K562 (cell line): ENCODE measurements around the gene NR1H2. TPM values are rescaled to one million over a fixed set of nuclear protein-coding genes. Genes with fewer than 3 reads are reported as not detected.

Experiments
- CREB1 ChIP-seq, 2 experiments: sonication (generic) in 1 of 2; formaldehyde crosslinking in 1 of 2; IDR thresholded peaks; 2 replicates each; pipeline versions ENCODE4 v1.6.1 to v1.8.0; 2012 to 2022; ENCODE audit warnings: inconsistent platforms in 1 of 2, mild to moderate bottlenecking in 1 of 2, missing genetic modification reagents in 1 of 2, moderate library complexity in 1 of 2
- ERF ChIP-seq: fragments of 450-650 bp; formaldehyde crosslinking; IDR thresholded peaks from 2 replicates; pipeline ENCODE4 v1.4.0; 2020; ENCODE audit warnings: mild to moderate bottlenecking, mixed read lengths
- HBP1 ChIP-seq: fragments of 450-650 bp; formaldehyde crosslinking; IDR thresholded peaks from 2 replicates; pipeline ENCODE4 v1.4.0; 2022; ENCODE audit warnings: missing genetic modification characterization
- HNRNPH1 ChIP-seq: fragments of 200-400 bp; formaldehyde crosslinking; optimal IDR thresholded peaks from 2 replicates; pipeline ENCODE3; 2017; ENCODE audit warnings: low read depth, mild to moderate bottlenecking, low read length, moderate library complexity
- KDM2B ChIP-seq: fragments of 250-450 bp; sonication (Bioruptor Pico); IDR thresholded peaks from 2 replicates; pipeline ENCODE4 v1.8.0; 2021; ENCODE audit warnings: mild to moderate bottlenecking, moderate library complexity
- MTA3 ChIP-seq: fragments of 450-650 bp; formaldehyde crosslinking; IDR thresholded peaks from 2 replicates; pipeline ENCODE4 v1.6.1; 2017; ENCODE audit warnings: mild to moderate bottlenecking, borderline replicate concordance
- NONO ChIP-seq, 2 experiments: fragments of 200-400 bp in 1 of 2; fragments of 450-650 bp in 1 of 2; formaldehyde crosslinking in 1 of 2; IDR thresholded peaks; 2 replicates each; pipeline ENCODE4 v1.6.1; 2017; ENCODE audit warnings: low read depth in 2 of 2, mild to moderate bottlenecking in 2 of 2, moderate library complexity in 2 of 2, low read length in 1 of 2
- RBBP5 ChIP-seq: fragments of 200-600 bp; sonication (generic); IDR thresholded peaks from 2 replicates; pipeline ENCODE4 v1.6.1; 2012; ENCODE audit warnings: borderline replicate concordance, mild to moderate bottlenecking, low read length, control low read depth, inconsistent platforms; ENCODE audit not compliant: insufficient read depth, poor library complexity, severe bottlenecking
- RCOR1 ChIP-seq, 2 experiments: IDR thresholded peaks; 2 replicates each; pipeline ENCODE4 v1.6.1; 2012; ENCODE audit warnings: low read depth in 2 of 2, low read length in 2 of 2, borderline replicate concordance in 1 of 2, improper control_type of control experiment in 1 of 2
- SMARCE1 ChIP-seq: fragments of 450-650 bp; IDR thresholded peaks from 2 replicates; pipeline ENCODE4 v1.7.1; 2016; ENCODE audit warnings: mild to moderate bottlenecking
- SRSF9 ChIP-seq: fragments of 200-400 bp; formaldehyde crosslinking; IDR thresholded peaks from 2 replicates; pipeline ENCODE4 v1.6.1; 2017; ENCODE audit warnings: low read depth, low read length, borderline replicate concordance
- TCF3 ChIP-seq: sonication (generic); formaldehyde crosslinking; IDR thresholded peaks from 2 replicates; pipeline ENCODE4 v1.4.0; 2020; ENCODE audit warnings: mild to moderate bottlenecking, missing genetic modification reagents
- TEAD1 ChIP-seq, 2 experiments: fragments of 450-650 bp in 1 of 2; sonication (generic) in 1 of 2; formaldehyde crosslinking; IDR thresholded peaks; 2 replicates each; pipeline versions ENCODE4 v1.4.0 to v1.8.0; 2020 to 2022; ENCODE audit warnings: mild to moderate bottlenecking in 2 of 2, missing genetic modification reagents in 1 of 2
- TEAD4 ChIP-seq, 2 experiments: sonication (generic) in 1 of 2; formaldehyde crosslinking in 1 of 2; IDR thresholded peaks; 2 replicates each; pipeline versions ENCODE4 v1.6.1 to v1.8.0; 2012 to 2022; ENCODE audit warnings: borderline replicate concordance in 1 of 2, inconsistent platforms in 1 of 2, low read length in 1 of 2, mild to moderate bottlenecking in 1 of 2, missing genetic modification reagents in 1 of 2
- polyA plus RNA-seq, 8 experiments: library from polyadenylated mRNA; depleted of rRNA in 4 of 8; stranded (reverse) in 5 of 8; unstranded in 3 of 8; fragments of >200 nt; fragmentation: Nextera tagmentation in 2 of 8; fragmentation: Illumina TruSeq in 1 of 8; extraction: Ambion mirVana in 2 of 8; extraction: Trizol in 1 of 8; gene quantifications; 2 replicates each; pipeline versions ENCODE4 v1.2.1 to v1.2.3, GENCODE V29; 2011 to 2014; ENCODE audit warnings: inconsistent platforms in 1 of 8, missing spikeins in 1 of 8
- total RNA-seq, 7 experiments: library from RNA; depleted of rRNA in 6 of 7; stranded (reverse); fragments of >200 nt in 6 of 7; fragmentation: Illumina TruSeq in 2 of 7; extraction: Trizol in 2 of 7; gene quantifications; 2 replicates each; pipeline versions ENCODE4 v1.2.1 to v1.2.3, GENCODE V29; 2011 to 2021; ENCODE audit warnings: low replicate concordance in 1 of 7
- TF ChIP-seq, protein P1 (sequence below), 2 experiments: fragments of 450-650 bp; formaldehyde crosslinking in 1 of 2; IDR thresholded peaks; 2 replicates each; pipeline versions ENCODE4 v1.4.0 to v1.6.1; 2014 to 2020; ENCODE audit warnings: mild to moderate bottlenecking in 2 of 2, borderline replicate concordance in 1 of 2, low read depth in 1 of 2

NR1H2 gene
- total and polyA plus RNA-seq, 9 of the 15 experiments (the other 6 are each of a cell fraction or from before 2014, with no cell fraction given), result 0.11 to 73.8 (median 24.0) TPM

DNA sequence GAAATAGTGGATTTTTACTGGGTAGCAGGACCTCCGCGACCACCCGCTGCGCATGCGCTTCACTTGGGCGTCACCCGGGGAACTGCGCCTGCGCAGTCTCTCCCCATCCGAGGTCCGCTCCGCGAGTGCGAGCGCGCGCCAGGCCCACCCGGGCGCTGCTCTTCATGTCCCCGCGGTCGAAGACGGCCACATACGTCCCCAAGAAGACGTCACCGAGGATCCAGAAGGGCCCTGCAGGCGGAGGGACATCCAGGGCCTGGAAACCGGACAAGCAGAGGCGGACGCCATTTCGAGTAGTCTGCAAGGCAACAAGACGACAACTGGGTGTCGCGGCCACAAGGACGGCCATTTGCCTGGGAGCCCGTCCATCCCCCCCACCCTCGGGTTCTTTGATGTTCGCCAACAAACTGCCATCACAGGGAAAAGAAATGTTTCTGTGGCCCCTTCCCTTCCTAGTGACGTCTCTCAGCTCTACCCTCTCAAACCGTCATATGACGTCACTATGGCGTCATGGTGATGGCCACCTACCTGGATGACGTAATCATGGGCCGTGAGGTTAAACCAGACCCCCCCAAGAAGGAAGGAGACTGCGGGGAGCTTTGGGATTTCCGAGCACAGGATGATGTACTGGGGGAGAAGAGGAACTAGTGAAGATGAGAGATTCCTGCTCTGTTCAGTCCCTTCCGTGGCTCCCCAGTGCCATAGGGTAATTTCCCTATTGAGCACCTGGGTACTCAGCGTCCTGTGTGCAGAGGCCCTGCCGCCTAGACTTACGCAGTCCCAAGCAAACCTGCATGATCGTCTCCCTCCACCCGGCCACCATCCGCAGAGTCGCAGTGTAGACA, 17.6 kb upstream of the NR1H2 start (continued):
- TF ChIP-seq, protein P1, sequence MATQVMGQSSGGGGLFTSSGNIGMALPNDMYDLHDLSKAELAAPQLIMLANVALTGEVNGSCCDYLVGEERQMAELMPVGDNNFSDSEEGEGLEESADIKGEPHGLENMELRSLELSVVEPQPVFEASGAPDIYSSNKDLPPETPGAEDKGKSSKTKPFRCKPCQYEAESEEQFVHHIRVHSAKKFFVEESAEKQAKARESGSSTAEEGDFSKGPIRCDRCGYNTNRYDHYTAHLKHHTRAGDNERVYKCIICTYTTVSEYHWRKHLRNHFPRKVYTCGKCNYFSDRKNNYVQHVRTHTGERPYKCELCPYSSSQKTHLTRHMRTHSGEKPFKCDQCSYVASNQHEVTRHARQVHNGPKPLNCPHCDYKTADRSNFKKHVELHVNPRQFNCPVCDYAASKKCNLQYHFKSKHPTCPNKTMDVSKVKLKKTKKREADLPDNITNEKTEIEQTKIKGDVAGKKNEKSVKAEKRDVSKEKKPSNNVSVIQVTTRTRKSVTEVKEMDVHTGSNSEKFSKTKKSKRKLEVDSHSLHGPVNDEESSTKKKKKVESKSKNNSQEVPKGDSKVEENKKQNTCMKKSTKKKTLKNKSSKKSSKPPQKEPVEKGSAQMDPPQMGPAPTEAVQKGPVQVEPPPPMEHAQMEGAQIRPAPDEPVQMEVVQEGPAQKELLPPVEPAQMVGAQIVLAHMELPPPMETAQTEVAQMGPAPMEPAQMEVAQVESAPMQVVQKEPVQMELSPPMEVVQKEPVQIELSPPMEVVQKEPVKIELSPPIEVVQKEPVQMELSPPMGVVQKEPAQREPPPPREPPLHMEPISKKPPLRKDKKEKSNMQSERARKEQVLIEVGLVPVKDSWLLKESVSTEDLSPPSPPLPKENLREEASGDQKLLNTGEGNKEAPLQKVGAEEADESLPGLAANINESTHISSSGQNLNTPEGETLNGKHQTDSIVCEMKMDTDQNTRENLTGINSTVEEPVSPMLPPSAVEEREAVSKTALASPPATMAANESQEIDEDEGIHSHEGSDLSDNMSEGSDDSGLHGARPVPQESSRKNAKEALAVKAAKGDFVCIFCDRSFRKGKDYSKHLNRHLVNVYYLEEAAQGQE (IDR thresholded peaks at IDR 0.05; ENCODE audit: borderline replicate concordance), result no peak
- TF ChIP-seq, protein P1 (CRISPR knock-in tag; IDR thresholded peaks at IDR 0.05; ENCODE audit: low read depth), result peak; percentile 65
- TF ChIP-seq ERF (CRISPR knock-in tag) (0 out of 2 replicates have a peak, but pooled peaks have one; percentile 52), MTA3 (peak; percentile 100), RCOR1 (IDR thresholded peaks at IDR 0.05; ENCODE audit: borderline replicate concordance in 1 of 2, low read depth in 2 of 2, low read length in 2 of 2) (peak in 1 of 2 experiments; percentile 40; a peak in 1 of 4 replicates), NONO (IDR thresholded peaks at IDR 0.05; ENCODE audit: low read depth in 2 of 2, low read length in 1 of 2) (no peak), HBP1 (CRISPR knock-in tag) (peak; percentile 50; the same call in 1 of the 2 replicates), TEAD1 (CRISPR knock-in tag; IDR thresholded peaks at IDR 0.05) (peak in 1 of 2 experiments; percentile 28; a peak in 1 of 4 replicates), TCF3 (CRISPR knock-in tag) (no peak), HNRNPH1 (no peak), SRSF9 (no peak), RBBP5 (peak; percentile 58), CREB1 (IDR thresholded peaks at IDR 0.05) (peak; percentile 100), CREB1 (CRISPR knock-in tag; IDR thresholded peaks at IDR 0.05) (peak; percentile 100), SMARCE1 (peak; percentile 11; the same call in 1 of the 2 replicates), KDM2B (CRISPR knock-in tag) (peak; percentile 45; the same call in 1 of the 2 replicates), TEAD4 (IDR thresholded peaks at IDR 0.05; ENCODE audit: low read length) (peak; percentile 51), TEAD4 (CRISPR knock-in tag; IDR thresholded peaks at IDR 0.05; ENCODE audit: borderline replicate concordance) (no peak)
